H1 (cell line): Measurements from ENCODE around the gene TC2N.

Source experiments
- CTCF ChIP-seq, 3 experiments: IDR thresholded peaks; 1 replicate in 2 of 3; 2 replicates in 1 of 3; pipeline versions ENCODE4 v1.5.1 to v1.6.1; 2011; ENCODE audit warnings: low read length in 3 of 3, mild to moderate bottlenecking in 3 of 3, inconsistent platforms in 2 of 3, low read depth in 1 of 3, moderate library complexity in 1 of 3; ENCODE audit not compliant: insufficient read depth in 1 of 3; ENCODE audit errors: control extremely low read depth in 1 of 3
- JUND ChIP-seq: IDR thresholded peaks from 2 replicates; pipeline ENCODE4 v1.6.1; 2011; ENCODE audit warnings: mild to moderate bottlenecking, improper control_type of control experiment, low read length
- POLR2AphosphoS5 ChIP-seq: IDR thresholded peaks from 2 replicates; pipeline ENCODE4 v1.6.1; 2011; ENCODE audit warnings: low read depth, low read length
- SRF ChIP-seq: IDR thresholded peaks from 2 replicates; pipeline ENCODE4 v1.6.1; 2011; ENCODE audit warnings: mild to moderate bottlenecking, low read depth, low read length, moderate library complexity
- TBP ChIP-seq: IDR thresholded peaks from 2 replicates; pipeline ENCODE4 v1.6.1; 2011; ENCODE audit warnings: low read depth, low read length, improper control_type of control experiment

GRCh38 chr14:91872517-91873470 is 5.5 kb upstream of the TC2N start:
- TF ChIP-seq TBP (no peak), JUND (no peak), POLR2AphosphoS5 (no peak), CTCF (IDR thresholded peaks at IDR 0.05; ENCODE audit: control extremely low read depth in 1 of 3, insufficient read depth in 1 of 3, low read depth in 1 of 3, low read length in 3 of 3) (no peak), SRF (no peak)
